ENCODE results near the gene RYK.
A peak's percentile ranks its signal among the peaks of the same experiment; 100 is the strongest.

RYK gene

GRCh38 chr3:134250717-134251220 is at the start of gene RYK:
Gene RYK, minus strand, starts transcription at chr3:134250859. Its CDS starts 205 bp downstream, at chr3:134250654.
- DNase-seq (peak; percentile 76), ATAC-seq (replicated peaks) (peak; percentile 80 to 82)
- Mint-ChIP-seq H3K27ac (peak within 1 kb of the TSS; percentile 96), H3K4me3 (peak within 1 kb of the TSS; percentile 94 to 98), H3K9me3 (no peaks in the 10 kb centered on the region), H3K4me1 (peaks cover 45 to 71% of the 10 kb centered on the region in 2 donors), H3K27me3 (no peaks in the 10 kb centered on the region), H3K36me3 (peaks cover 7 to 11% of the 10 kb centered on the region in 2 donors)

GRCh38 chr3:134299888-134300206 is 49.2 kb upstream of the RYK start:
- H3K9me3 Mint-ChIP-seq: peaks cover 0 to 1% of the 10 kb centered on the region in 2 donors
- H3K27me3 Mint-ChIP-seq: peaks cover 24 to 27% of the 10 kb centered on the region in 2 donors
- ATAC-seq (replicated peaks) (no peak), DNase-seq (no peak)
- no peak overlapping the region for H3K4me3 Mint-ChIP-seq
- peak overlapping the region; percentile 16 for H3K27ac Mint-ChIP-seq
- no peaks in the 10 kb centered on the region for H3K36me3 Mint-ChIP-seq
- H3K4me1 Mint-ChIP-seq: no peaks in the 10 kb centered on the region

- H3K36me3 Mint-ChIP-seq: no peaks in the 10 kb centered on the region
- peaks cover 0 to 1% of the 10 kb centered on the region in 2 donors for H3K9me3 Mint-ChIP-seq
- peak; percentile 41 to 50 for ATAC-seq (replicated peaks)
- no peaks in the 10 kb centered on the region for H3K4me1 Mint-ChIP-seq
- peak overlapping the region; percentile 44 for H3K27ac Mint-ChIP-seq
- no peak overlapping the region for H3K4me3 Mint-ChIP-seq
- DNase-seq: no peak
- peaks cover 22 to 26% of the 10 kb centered on the region in 2 donors for H3K27me3 Mint-ChIP-seq
Observed at GRCh38 chr3:134299185-134299887, 48.7 kb upstream of the RYK start.

- H3K27me3 Mint-ChIP-seq: peaks cover 19 to 26% of the 10 kb centered on the region in 2 donors
- no peak overlapping the region for H3K4me3 Mint-ChIP-seq
- no peak overlapping the region for H3K27ac Mint-ChIP-seq
- DNase-seq (no peak), ATAC-seq (replicated peaks) (no peak)
- no peaks in the 10 kb centered on the region for H3K36me3 Mint-ChIP-seq
- H3K4me1 Mint-ChIP-seq: no peaks in the 10 kb centered on the region
- H3K9me3 Mint-ChIP-seq: peaks cover 0 to 1% of the 10 kb centered on the region in 2 donors
Observed at GRCh38 chr3:134298249-134298648, 47.6 kb upstream of the RYK start.

GRCh38 chr3:134296616-134297015 is 46.0 kb upstream of the RYK start:
- Mint-ChIP-seq H3K27me3 (peaks cover 19 to 26% of the 10 kb centered on the region in 2 donors), H3K9me3 (peaks cover 0 to 1% of the 10 kb centered on the region in 2 donors), H3K36me3 (no peaks in the 10 kb centered on the region), H3K4me1 (no peaks in the 10 kb centered on the region), H3K27ac (no peak overlapping the region), H3K4me3 (no peak overlapping the region)
- DNase-seq (no peak), ATAC-seq (replicated peaks) (no peak)

GRCh38 chr3:134295930-134296329 is 45.3 kb upstream of the RYK start:
- ATAC-seq (replicated peaks): no peak
- H3K27me3 Mint-ChIP-seq: peaks cover 19 to 26% of the 10 kb centered on the region in 2 donors
- H3K4me1 Mint-ChIP-seq: peaks cover 0 to 2% of the 10 kb centered on the region in 2 donors
- no peaks in the 10 kb centered on the region for H3K36me3 Mint-ChIP-seq
- H3K27ac Mint-ChIP-seq: no peak overlapping the region
- H3K4me3 Mint-ChIP-seq: no peak overlapping the region
- no peak for DNase-seq
- H3K9me3 Mint-ChIP-seq: peaks cover 0 to 1% of the 10 kb centered on the region in 2 donors

GRCh38 chr3:134294302-134295280 is 43.9 kb upstream of the RYK start:
- ATAC-seq (replicated peaks) (peak; percentile 99 to 100), DNase-seq (peak; percentile 66)
- Mint-ChIP-seq H3K4me1 (peaks cover 0 to 2% of the 10 kb centered on the region in 2 donors), H3K27ac (no peak overlapping the region), H3K36me3 (no peaks in the 10 kb centered on the region), H3K4me3 (no peak overlapping the region), H3K27me3 (peaks cover 19 to 26% of the 10 kb centered on the region in 2 donors), H3K9me3 (peaks cover 0 to 1% of the 10 kb centered on the region in 2 donors)

GRCh38 chr3:134291319-134292254 is 40.9 kb upstream of the RYK start:
- Mint-ChIP-seq H3K4me3 (no peak overlapping the region), H3K27me3 (peaks cover 19 to 22% of the 10 kb centered on the region in 2 donors), H3K9me3 (peaks cover 0 to 1% of the 10 kb centered on the region in 2 donors), H3K36me3 (no peaks in the 10 kb centered on the region), H3K27ac (no peak overlapping the region), H3K4me1 (peaks cover 9 to 11% of the 10 kb centered on the region in 2 donors)
- no peak for DNase-seq
- ATAC-seq (replicated peaks): no peak

- Mint-ChIP-seq H3K9me3 (no peaks in the 10 kb centered on the region), H3K27ac (no peak overlapping the region), H3K36me3 (no peaks in the 10 kb centered on the region), H3K4me3 (no peak overlapping the region), H3K27me3 (peaks cover 20 to 31% of the 10 kb centered on the region in 2 donors), H3K4me1 (peaks cover 9 to 11% of the 10 kb centered on the region in 2 donors)
- DNase-seq: no peak
- ATAC-seq (replicated peaks): peak; percentile 59 to 61
Observed at GRCh38 chr3:134287512-134287911, 36.9 kb upstream of the RYK start.

GRCh38 chr3:134284438-134284837 is 33.8 kb upstream of the RYK start:
- no peak for ATAC-seq (replicated peaks)
- Mint-ChIP-seq H3K27ac (no peak overlapping the region), H3K9me3 (peaks cover 0 to 3% of the 10 kb centered on the region in 2 donors), H3K4me3 (no peak overlapping the region), H3K4me1 (peaks cover 9% of the 10 kb centered on the region in 2 donors), H3K27me3 (peaks cover 30 to 52% of the 10 kb centered on the region in 2 donors), H3K36me3 (no peaks in the 10 kb centered on the region)
- no peak for DNase-seq

- H3K36me3 Mint-ChIP-seq: no peaks in the 10 kb centered on the region
- H3K27me3 Mint-ChIP-seq: peaks cover 27 to 46% of the 10 kb centered on the region in 2 donors
- H3K27ac Mint-ChIP-seq: no peak overlapping the region
- H3K4me3 Mint-ChIP-seq: no peak overlapping the region
- DNase-seq (no peak), ATAC-seq (replicated peaks) (no peak)
- H3K4me1 Mint-ChIP-seq: peaks cover 3 to 4% of the 10 kb centered on the region in 2 donors
- peaks cover 0 to 3% of the 10 kb centered on the region in 2 donors for H3K9me3 Mint-ChIP-seq
Observed at GRCh38 chr3:134282659-134283047, 32.0 kb upstream of the RYK start.

- no peaks in the 10 kb centered on the region for H3K4me1 Mint-ChIP-seq
- H3K27me3 Mint-ChIP-seq: peaks cover 28 to 47% of the 10 kb centered on the region in 2 donors
- H3K27ac Mint-ChIP-seq: no peak overlapping the region
Observed at GRCh38 chr3:134281912-134282658, 31.4 kb upstream of the RYK start.

GRCh38 chr3:134279466-134279865 is 28.8 kb upstream of the RYK start:
- H3K9me3 Mint-ChIP-seq: peaks cover under 1 to 5% of the 10 kb centered on the region in 2 donors
- H3K27ac Mint-ChIP-seq: no peak overlapping the region
- no peak for DNase-seq
- ATAC-seq (replicated peaks): no peak
- peaks cover 44 to 57% of the 10 kb centered on the region in 2 donors for H3K27me3 Mint-ChIP-seq
- no peak overlapping the region for H3K4me3 Mint-ChIP-seq
- peaks cover 0 to under 1% of the 10 kb centered on the region in 2 donors for H3K4me1 Mint-ChIP-seq
- H3K36me3 Mint-ChIP-seq: no peaks in the 10 kb centered on the region

More at GRCh38 chr3:134281912-134282658, 31.4 kb upstream of the RYK start:
- no peak for ATAC-seq (replicated peaks)
- no peak for DNase-seq
- peaks cover 0 to 3% of the 10 kb centered on the region in 2 donors for H3K9me3 Mint-ChIP-seq
- no peak overlapping the region for H3K4me3 Mint-ChIP-seq
- H3K36me3 Mint-ChIP-seq: no peaks in the 10 kb centered on the region
